ENCODE results near the gene CPT2.

DNA sequence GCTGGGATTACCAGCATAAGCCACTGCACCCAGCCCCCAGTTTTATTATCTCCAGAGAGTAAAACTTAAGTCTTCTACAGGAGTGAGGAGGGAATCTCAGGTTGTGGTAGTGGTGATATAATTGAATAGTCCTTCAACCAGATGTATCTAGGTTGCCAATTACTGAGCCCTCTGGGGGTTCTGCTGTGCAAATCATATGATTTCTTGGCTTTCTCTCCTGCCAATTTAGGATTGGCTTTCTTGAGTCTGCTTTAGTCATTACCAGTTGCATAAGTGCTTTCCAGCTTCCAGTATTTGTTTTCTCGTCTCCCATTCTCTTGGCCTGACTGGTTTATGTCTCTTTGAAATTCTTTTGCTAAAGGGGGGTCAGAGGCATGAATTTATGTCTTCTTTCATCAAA is 11.1 kb downstream of the CPT2 start:
- TF ChIP-seq, protein P1, sequence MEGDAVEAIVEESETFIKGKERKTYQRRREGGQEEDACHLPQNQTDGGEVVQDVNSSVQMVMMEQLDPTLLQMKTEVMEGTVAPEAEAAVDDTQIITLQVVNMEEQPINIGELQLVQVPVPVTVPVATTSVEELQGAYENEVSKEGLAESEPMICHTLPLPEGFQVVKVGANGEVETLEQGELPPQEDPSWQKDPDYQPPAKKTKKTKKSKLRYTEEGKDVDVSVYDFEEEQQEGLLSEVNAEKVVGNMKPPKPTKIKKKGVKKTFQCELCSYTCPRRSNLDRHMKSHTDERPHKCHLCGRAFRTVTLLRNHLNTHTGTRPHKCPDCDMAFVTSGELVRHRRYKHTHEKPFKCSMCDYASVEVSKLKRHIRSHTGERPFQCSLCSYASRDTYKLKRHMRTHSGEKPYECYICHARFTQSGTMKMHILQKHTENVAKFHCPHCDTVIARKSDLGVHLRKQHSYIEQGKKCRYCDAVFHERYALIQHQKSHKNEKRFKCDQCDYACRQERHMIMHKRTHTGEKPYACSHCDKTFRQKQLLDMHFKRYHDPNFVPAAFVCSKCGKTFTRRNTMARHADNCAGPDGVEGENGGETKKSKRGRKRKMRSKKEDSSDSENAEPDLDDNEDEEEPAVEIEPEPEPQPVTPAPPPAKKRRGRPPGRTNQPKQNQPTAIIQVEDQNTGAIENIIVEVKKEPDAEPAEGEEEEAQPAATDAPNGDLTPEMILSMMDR (IDR thresholded peaks at IDR 0.05) = no peak
- TF ChIP-seq EP300 (IDR thresholded peaks at IDR 0.05) = no peak
- TF ChIP-seq, protein P2, sequence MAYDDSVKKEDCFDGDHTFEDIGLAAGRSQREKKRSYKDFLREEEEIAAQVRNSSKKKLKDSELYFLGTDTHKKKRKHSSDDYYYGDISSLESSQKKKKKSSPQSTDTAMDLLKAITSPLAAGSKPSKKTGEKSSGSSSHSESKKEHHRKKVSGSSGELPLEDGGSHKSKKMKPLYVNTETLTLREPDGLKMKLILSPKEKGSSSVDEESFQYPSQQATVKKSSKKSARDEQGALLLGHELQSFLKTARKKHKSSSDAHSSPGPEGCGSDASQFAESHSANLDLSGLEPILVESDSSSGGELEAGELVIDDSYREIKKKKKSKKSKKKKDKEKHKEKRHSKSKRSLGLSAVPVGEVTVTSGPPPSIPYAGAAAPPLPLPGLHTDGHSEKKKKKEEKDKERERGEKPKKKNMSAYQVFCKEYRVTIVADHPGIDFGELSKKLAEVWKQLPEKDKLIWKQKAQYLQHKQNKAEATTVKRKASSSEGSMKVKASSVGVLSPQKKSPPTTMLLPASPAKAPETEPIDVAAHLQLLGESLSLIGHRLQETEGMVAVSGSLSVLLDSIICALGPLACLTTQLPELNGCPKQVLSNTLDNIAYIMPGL (CRISPR knock-in tag; IDR thresholded peaks at IDR 0.05; ENCODE audit: borderline replicate concordance) = no peak
- no peak for TF ChIP-seq ZFP36 (IDR thresholded peaks at IDR 0.05; ENCODE audit: borderline replicate concordance, partially characterized antibody)
- no peak for TF ChIP-seq POLR2A (IDR thresholded peaks at IDR 0.05; ENCODE audit: low read length)
- TF ChIP-seq, protein P3, sequence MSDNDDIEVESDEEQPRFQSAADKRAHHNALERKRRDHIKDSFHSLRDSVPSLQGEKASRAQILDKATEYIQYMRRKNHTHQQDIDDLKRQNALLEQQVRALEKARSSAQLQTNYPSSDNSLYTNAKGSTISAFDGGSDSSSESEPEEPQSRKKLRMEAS (IDR thresholded peaks at IDR 0.05) = no peak
- no peak for TF ChIP-seq POLR2AphosphoS2 (conservative IDR thresholded peaks at IDR 0.05; ENCODE audit: low read length)

Measured in A549 (cell line).